HG03565 (cell line): ENCODE data around the gene ARAP3.
A peak's percentile ranks its signal among the peaks of the same experiment; 100 is the strongest.
"Not testable (repeated sequence)": the region's sequence is repeated elsewhere in the genome, so short reads cannot be mapped to it uniquely, and the experiment has no call there.

Experiments
- ATAC-seq: cut with Tn5 transposase; IDR thresholded peaks from one replicate; pipeline ENCODE4 v1.9.1; 2021; ENCODE audit warnings: mild to moderate bottlenecking, moderate library complexity; ENCODE audit not compliant: unreplicated experiment

ARAP3 gene

GRCh38 chr5:141681695-141682641, at the start of gene ARAP3:
Gene ARAP3 (minus strand): TSS chr5:141682230. CDS start chr5:141680486, 1,744 bp downstream.
- ATAC-seq: no peak

- no peak for ATAC-seq
These were observed 47.5 kb upstream of the ARAP3 start for GRCh38 chr5:141729387-141730006.

- no peak for ATAC-seq
These were observed 43.9 kb upstream of the ARAP3 start for GRCh38 chr5:141725891-141726290.

- not testable (repeated sequence) for ATAC-seq
These were observed 43.1 kb upstream of the ARAP3 start for GRCh38 chr5:141725174-141725573.

- no peak for ATAC-seq
These were observed 40.2 kb upstream of the ARAP3 start for GRCh38 chr5:141722266-141722665.

GRCh38 chr5:141717043-141717442, 35.0 kb upstream of the ARAP3 start:
- ATAC-seq: peak; percentile 93

GRCh38 chr5:141716468-141716867, 34.4 kb upstream of the ARAP3 start:
- no peak for ATAC-seq

GRCh38 chr5:141716009-141716408, 34.0 kb upstream of the ARAP3 start:
- ATAC-seq: no peak

- ATAC-seq: no peak
These were observed 33.4 kb upstream of the ARAP3 start for GRCh38 chr5:141715346-141715905.

- ATAC-seq: no peak
These were observed 32.7 kb upstream of the ARAP3 start for GRCh38 chr5:141714542-141715310.

GRCh38 chr5:141713616-141714309, 31.7 kb upstream of the ARAP3 start:
- ATAC-seq: no peak

GRCh38 chr5:141711687-141712086, 29.7 kb upstream of the ARAP3 start:
- ATAC-seq: no peak

- no peak for ATAC-seq
These were observed 27.8 kb upstream of the ARAP3 start for GRCh38 chr5:141709699-141710267.

GRCh38 chr5:141708016-141708415, 26.0 kb upstream of the ARAP3 start:
- no peak for ATAC-seq

- ATAC-seq: no peak
These were observed 25.5 kb upstream of the ARAP3 start for GRCh38 chr5:141707510-141707909.

- no peak for ATAC-seq
These were observed 24.1 kb upstream of the ARAP3 start for GRCh38 chr5:141706121-141706520.

GRCh38 chr5:141705469-141705868, 23.4 kb upstream of the ARAP3 start:
- no peak for ATAC-seq

- ATAC-seq: no peak
These were observed 22.8 kb upstream of the ARAP3 start for GRCh38 chr5:141704782-141705297.

- ATAC-seq: no peak
These were observed 21.1 kb upstream of the ARAP3 start for GRCh38 chr5:141703133-141703561.
